Uterus (tissue), 2 donors: ENCODE measurements around the gene MROH2A.

Source experiments
- CTCF ChIP-seq, 4 experiments: fragments of 200-600 bp in 2 of 4; fragments of 450-650 bp in 2 of 4; sonication (generic) in 2 of 4; IDR thresholded peaks; one replicate each; pipeline ENCODE4 v1.5.1; 2016 to 2019; ENCODE audit warnings: antibody characterized with exemption in 4 of 4, mild to moderate bottlenecking in 2 of 4, moderate library complexity in 1 of 4
- POLR2A ChIP-seq, 2 donors: fragments of 450-650 bp; IDR thresholded peaks; one replicate each; pipeline ENCODE4 v1.6.1; 2016; ENCODE audit warnings: antibody characterized with exemption in 2 of 2, mild to moderate bottlenecking in 1 of 2, moderate library complexity in 1 of 2

DNA sequence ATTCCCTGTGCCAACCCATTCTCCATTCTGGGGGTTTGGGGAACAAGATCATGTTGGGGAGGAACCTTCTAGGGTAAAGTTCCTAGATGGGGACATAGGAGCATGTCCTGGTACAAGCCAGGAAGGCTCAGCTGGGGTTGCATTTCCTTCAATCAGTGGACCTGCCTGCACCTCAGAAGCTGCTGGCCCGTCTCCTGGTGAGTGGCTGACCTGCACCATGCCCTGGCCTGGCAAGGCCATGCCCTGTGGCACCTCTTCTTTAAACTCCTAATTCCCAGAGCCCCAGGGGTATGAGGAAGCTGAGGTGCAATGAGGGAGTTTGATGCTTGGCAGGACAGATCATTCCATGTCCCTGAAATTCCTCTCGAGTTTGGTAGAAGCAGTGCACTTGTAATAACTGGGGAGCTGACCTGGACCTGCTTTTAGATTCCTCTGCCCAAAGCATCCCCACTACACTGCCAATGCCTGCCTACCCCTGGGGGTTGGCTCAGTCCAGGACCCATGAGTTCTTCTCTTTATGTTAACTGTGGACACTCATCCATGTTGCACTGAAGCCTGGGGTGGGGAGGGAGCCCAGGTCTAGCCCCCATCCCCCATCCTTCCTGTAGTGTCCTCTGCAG, 25.3 kb downstream of the MROH2A start:
- TF ChIP-seq CTCF (IDR thresholded peaks at IDR 0.05) (no peak), POLR2A (IDR thresholded peaks at IDR 0.05) (no peak)
